Rectal smooth muscle tissue (tissue), 1 donor: ENCODE measurements around the gene CYSTM1.

Experiments used
- H3K27ac ChIP-seq: one replicate; pipeline ENCODE4 v1.7.0; 2013; ENCODE audit warnings: low read depth, low read length, inconsistent platforms
- H3K27me3 ChIP-seq: one replicate; pipeline ENCODE4 v1.7.0; 2013; ENCODE audit warnings: low read length; ENCODE audit not compliant: control insufficient read depth, insufficient read depth
- H3K36me3 ChIP-seq: one replicate; pipeline ENCODE4 v1.7.0; 2013; ENCODE audit warnings: low read length; ENCODE audit not compliant: control insufficient read depth, insufficient read depth
- H3K4me1 ChIP-seq: one replicate; pipeline ENCODE4 v1.7.0; 2013; ENCODE audit warnings: low read length; ENCODE audit not compliant: control insufficient read depth, insufficient read depth
- H3K4me3 ChIP-seq: one replicate; pipeline ENCODE4 v1.7.0; 2013; ENCODE audit warnings: low read length
- H3K9ac ChIP-seq: one replicate; pipeline ENCODE4 v1.7.0; 2013; ENCODE audit warnings: low read length

Gene CYSTM1

DNA sequence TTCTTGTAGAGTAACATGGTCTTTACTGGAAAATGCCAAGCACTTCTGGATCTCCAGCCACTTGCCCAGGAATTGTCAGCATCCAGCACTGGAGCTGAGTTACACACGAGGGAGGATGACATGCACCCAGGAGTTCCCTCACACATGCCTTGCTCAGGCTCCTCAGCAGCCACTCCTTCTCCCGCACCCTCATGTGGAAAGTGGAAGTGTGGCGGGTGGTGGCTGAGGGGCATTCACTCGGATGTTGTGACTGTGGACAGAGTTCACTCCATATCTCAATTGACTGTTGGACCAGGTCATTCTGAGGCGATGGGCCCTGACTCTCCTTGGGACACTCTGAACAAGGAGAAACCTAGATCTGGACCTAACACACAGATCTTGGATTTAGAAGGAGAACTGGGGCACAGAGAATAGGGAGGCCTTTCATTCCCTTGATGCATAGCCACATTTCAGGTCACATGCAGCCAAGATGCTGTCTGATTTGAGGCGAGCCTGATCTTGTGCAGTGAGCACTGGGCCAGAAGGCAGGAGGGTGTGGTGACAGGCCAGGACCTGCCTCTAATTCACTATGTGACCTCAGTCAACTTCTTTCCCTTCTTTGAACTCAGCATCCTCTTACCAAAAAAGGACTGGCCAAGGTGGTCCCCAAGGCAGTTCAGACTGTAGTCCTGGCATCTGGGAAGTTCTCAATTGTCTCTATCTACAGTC lies 62.1 kb downstream of the CYSTM1 start:
- H3K9ac ChIP-seq = no peak overlapping the region
- no peak overlapping the region for H3K27ac ChIP-seq
- no peaks in the 10 kb centered on the region for H3K36me3 ChIP-seq
- peaks cover 23% of the 10 kb centered on the region for H3K4me1 ChIP-seq
- no peaks in the 10 kb centered on the region for H3K27me3 ChIP-seq
- no peak overlapping the region for H3K4me3 ChIP-seq

GRCh38 chr5:140238756-140239155 lies 63.8 kb downstream of the CYSTM1 start:
- Histone ChIP-seq H3K36me3 (no peaks in the 10 kb centered on the region), H3K27ac (no peak overlapping the region), H3K9ac (no peak overlapping the region), H3K4me1 (peaks cover 35% of the 10 kb centered on the region), H3K4me3 (no peak overlapping the region), H3K27me3 (no peaks in the 10 kb centered on the region)

DNA sequence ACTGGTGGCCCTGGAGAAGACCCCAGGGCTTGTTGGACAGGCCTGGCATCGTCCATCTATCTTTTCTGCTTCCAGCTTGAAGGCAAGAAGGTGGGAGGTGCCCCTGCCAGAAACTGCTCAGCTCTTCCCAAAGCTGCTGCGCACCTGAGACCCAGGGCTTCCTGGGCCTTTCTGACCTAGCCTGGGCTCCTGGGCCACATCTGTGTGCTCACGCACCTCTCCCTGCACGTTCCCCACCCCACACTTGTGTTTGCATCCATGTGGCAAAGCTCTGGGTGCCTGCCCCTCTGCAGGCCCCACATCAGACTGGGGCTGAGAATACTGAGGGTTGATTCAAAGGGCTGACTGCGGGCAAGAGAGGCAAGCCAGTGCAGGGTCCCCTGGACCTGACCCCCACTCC lies 64.5 kb downstream of the CYSTM1 start:
- Histone ChIP-seq H3K4me1 (peaks cover 35% of the 10 kb centered on the region), H3K4me3 (no peak overlapping the region), H3K27me3 (no peaks in the 10 kb centered on the region), H3K9ac (no peak overlapping the region), H3K27ac (peak overlapping the region; percentile 56), H3K36me3 (no peaks in the 10 kb centered on the region)

- H3K27me3 ChIP-seq = no peaks in the 10 kb centered on the region
- no peak overlapping the region for H3K9ac ChIP-seq
- no peak overlapping the region for H3K4me3 ChIP-seq
- H3K4me1 ChIP-seq = peaks cover 37% of the 10 kb centered on the region
- peak overlapping the region; percentile 56 for H3K27ac ChIP-seq
- no peaks in the 10 kb centered on the region for H3K36me3 ChIP-seq
Measured at GRCh38 chr5:140239939-140240700, 65.1 kb downstream of the CYSTM1 start.

- H3K9ac ChIP-seq = no peak overlapping the region
- peak overlapping the region; percentile 71 for H3K27ac ChIP-seq
- H3K36me3 ChIP-seq = no peaks in the 10 kb centered on the region
- peak overlapping the region; percentile 23 for H3K4me3 ChIP-seq
- H3K4me1 ChIP-seq = peaks cover 47% of the 10 kb centered on the region
- no peaks in the 10 kb centered on the region for H3K27me3 ChIP-seq
Measured at GRCh38 chr5:140240987-140241706, 66.2 kb downstream of the CYSTM1 start.

GRCh38 chr5:140242099-140242498 lies 67.1 kb downstream of the CYSTM1 start:
- H3K27me3 ChIP-seq = no peaks in the 10 kb centered on the region
- H3K4me1 ChIP-seq = peaks cover 54% of the 10 kb centered on the region
- H3K27ac ChIP-seq = peak overlapping the region; percentile 71
- no peaks in the 10 kb centered on the region for H3K36me3 ChIP-seq
- peak overlapping the region; percentile 5 for H3K4me3 ChIP-seq
- H3K9ac ChIP-seq = no peak overlapping the region

DNA sequence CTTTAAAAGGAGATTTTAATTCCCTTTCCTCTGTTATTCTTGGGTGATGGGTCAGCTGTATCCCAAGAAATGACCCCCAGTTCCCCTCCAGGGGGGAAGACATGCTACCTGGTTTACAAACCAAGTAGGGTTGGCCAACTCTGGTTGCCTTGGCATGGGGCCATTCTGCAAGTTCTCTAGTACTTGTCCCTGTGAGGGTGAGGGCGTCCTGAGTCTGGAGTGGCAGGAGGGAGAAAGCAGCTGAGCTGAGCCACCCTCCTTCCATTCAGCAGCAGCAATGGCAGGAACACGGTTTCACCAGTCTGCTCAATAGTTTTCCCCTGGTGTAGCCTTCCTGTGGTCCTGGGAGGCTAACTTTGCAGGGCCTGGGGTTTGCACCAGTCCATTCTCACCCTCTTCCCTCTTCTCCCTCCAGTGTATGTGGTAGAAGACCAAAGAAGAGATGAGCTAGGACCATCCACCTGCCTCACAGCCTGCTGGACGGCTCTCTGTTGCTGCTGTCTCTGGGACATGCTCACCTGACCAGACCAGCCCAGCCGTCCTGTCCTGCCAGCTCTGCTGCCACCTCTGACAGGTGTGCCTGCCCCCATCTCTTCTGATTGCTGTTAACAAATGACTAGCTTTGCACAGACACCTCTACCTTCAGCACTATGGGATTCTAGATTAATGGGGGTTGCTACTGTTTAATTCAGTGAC lies 68.0 kb downstream of the CYSTM1 start:
- Histone ChIP-seq H3K9ac (no peak overlapping the region), H3K4me1 (peaks cover 54% of the 10 kb centered on the region), H3K4me3 (no peak overlapping the region), H3K36me3 (no peaks in the 10 kb centered on the region), H3K27ac (no peak overlapping the region), H3K27me3 (no peaks in the 10 kb centered on the region)

- Histone ChIP-seq H3K4me1 (peaks cover 54% of the 10 kb centered on the region), H3K9ac (no peak overlapping the region)
Measured at GRCh38 chr5:140243706-140244250, 68.8 kb downstream of the CYSTM1 start.

GRCh38 chr5:140244525-140245025 lies 69.6 kb downstream of the CYSTM1 start:
- Histone ChIP-seq H3K4me1 (peaks cover 54% of the 10 kb centered on the region), H3K27ac (peak overlapping the region; percentile 84), H3K9ac (no peak overlapping the region), H3K27me3 (no peaks in the 10 kb centered on the region), H3K36me3 (no peaks in the 10 kb centered on the region), H3K4me3 (no peak overlapping the region)

More at GRCh38 chr5:140243706-140244250, 68.8 kb downstream of the CYSTM1 start:
- Histone ChIP-seq H3K36me3 (no peaks in the 10 kb centered on the region), H3K4me3 (no peak overlapping the region), H3K27me3 (no peaks in the 10 kb centered on the region), H3K27ac (no peak overlapping the region)

- no peak overlapping the region for H3K4me3 ChIP-seq
- no peaks in the 10 kb centered on the region for H3K36me3 ChIP-seq
- no peak overlapping the region for H3K9ac ChIP-seq
- no peaks in the 10 kb centered on the region for H3K27me3 ChIP-seq
- peak overlapping the region; percentile 84 for H3K27ac ChIP-seq
- H3K4me1 ChIP-seq = peaks cover 48% of the 10 kb centered on the region
Measured at GRCh38 chr5:140245341-140245740, 70.4 kb downstream of the CYSTM1 start.

- peak overlapping the region; percentile 84 for H3K27ac ChIP-seq
- no peaks in the 10 kb centered on the region for H3K36me3 ChIP-seq
- H3K4me3 ChIP-seq = peak overlapping the region; percentile 12
- H3K27me3 ChIP-seq = no peaks in the 10 kb centered on the region
- peaks cover 43% of the 10 kb centered on the region for H3K4me1 ChIP-seq
- H3K9ac ChIP-seq = no peak overlapping the region
Measured at GRCh38 chr5:140245926-140246325, 70.9 kb downstream of the CYSTM1 start.
